IMR-90 (cell line): ENCODE data around the gene BTN3A1. TPM values are rescaled to one million over a fixed set of nuclear protein-coding genes. Genes with fewer than 3 reads are reported as not detected.

Source experiments
- ATAC-seq: fragments of 200-7000 bp; cut with Tn5 transposase; 2 replicates; pipeline ENCODE4 v1.9.1; 2020; ENCODE audit warnings: low read depth, mild to moderate bottlenecking, moderate library complexity
- BruUV-seq: library from RNA; stranded (reverse); fragments of 400-500 nt; replicated peaks from 2 replicates; lab custom pipeline; 2021; lab: Mats Ljungman, UMichigan
- CTCF ChIA-PET: fragments of 300-600 bp; formaldehyde crosslinking; extraction: SDS; loops from one replicate; lab custom pipeline; 2021; ENCODE audit warnings: antibody characterized with exemption; lab: Yijun Ruan, JAX
- POLR2A ChIA-PET: fragments of 300-600 bp; sonication (Branson Sonifier 250); formaldehyde crosslinking; loops from one replicate; lab custom pipeline; 2022; ENCODE audit warnings: antibody characterized with exemption; ENCODE audit not compliant: unreplicated experiment; lab: Charles Lee
- DNase-seq: peaks from one replicate; pipeline ENCODE4 v3.0.0; 2013
- H2AFZ ChIP-seq: replicated peaks from 2 replicates; pipeline ENCODE3; 2013; ENCODE audit warnings: low read length, mild to moderate bottlenecking; ENCODE audit not compliant: poor library complexity
- H2AK5ac ChIP-seq: 2 replicates; pipeline ENCODE4 v1.6.1; 2013; ENCODE audit warnings: low read depth, low read length, inconsistent platforms
- H2AK9ac ChIP-seq: replicated peaks from 2 replicates; pipeline ENCODE3; 2013; ENCODE audit warnings: mild to moderate bottlenecking, low read depth, low read length, moderate library complexity; ENCODE audit not compliant: poor library complexity
- H2BK120ac ChIP-seq: 2 replicates; pipeline ENCODE4 v1.6.1; 2013; ENCODE audit warnings: low read depth, low read length, inconsistent platforms
- H2BK15ac ChIP-seq: 3 replicates; pipeline ENCODE4 v1.6.1; 2013; ENCODE audit warnings: low read depth, low read length, inconsistent platforms
- H2BK20ac ChIP-seq: 2 replicates; pipeline ENCODE4 v1.6.1; 2013; ENCODE audit warnings: low read depth, mild to moderate bottlenecking, inconsistent platforms, low read length, moderate library complexity
- H2BK5ac ChIP-seq: 2 replicates; pipeline ENCODE4 v1.6.1; 2013; ENCODE audit warnings: mild to moderate bottlenecking, low read depth, low read length, inconsistent platforms; ENCODE audit not compliant: poor library complexity, severe bottlenecking
- H3K14ac ChIP-seq: replicated peaks from 2 replicates; pipeline ENCODE4 v1.6.1; 2013; ENCODE audit warnings: low read depth, low read length, inconsistent platforms
- H3K18ac ChIP-seq: 2 replicates; pipeline ENCODE4 v1.6.1; 2013; ENCODE audit warnings: low read depth, low read length, control low read depth
- H3K23ac ChIP-seq: 2 replicates; pipeline ENCODE4 v1.6.1; 2013; ENCODE audit warnings: low read depth, low read length, inconsistent platforms
- H3K27ac ChIP-seq: 2 replicates; pipeline ENCODE4 v1.5.1; 2013; ENCODE audit warnings: mild to moderate bottlenecking, control low read depth, low read length; ENCODE audit not compliant: insufficient read depth
- H3K27me3 ChIP-seq: 2 replicates; pipeline ENCODE4 v1.6.1; 2013; ENCODE audit warnings: low read length; ENCODE audit not compliant: control insufficient read depth, insufficient read depth
- H3K36me3 ChIP-seq: 2 replicates; pipeline ENCODE4 v1.6.1; 2013; ENCODE audit warnings: low read length, mixed read lengths; ENCODE audit not compliant: control insufficient read depth, insufficient read depth
- H3K4ac ChIP-seq: 2 replicates; pipeline ENCODE4 v1.6.1; 2013; ENCODE audit warnings: low read depth, low read length, inconsistent platforms
- H3K4me1 ChIP-seq: 2 replicates; pipeline ENCODE4 v1.6.1; 2013; ENCODE audit warnings: low read length, mixed read lengths; ENCODE audit not compliant: control insufficient read depth, insufficient read depth
- H3K4me2 ChIP-seq: 2 replicates; pipeline ENCODE4 v1.6.1; 2013; ENCODE audit warnings: low read depth, mild to moderate bottlenecking, control low read depth, low read length, moderate library complexity
- H3K4me3 ChIP-seq: 2 replicates; pipeline ENCODE4 v1.5.1; 2013; ENCODE audit warnings: low read depth, mild to moderate bottlenecking, control low read depth, low read length, moderate library complexity; ENCODE audit not compliant: insufficient read depth
- H3K56ac ChIP-seq: 2 replicates; pipeline ENCODE4 v1.6.1; 2013; ENCODE audit warnings: low read length, inconsistent platforms; ENCODE audit not compliant: insufficient read depth; ENCODE audit errors: extremely low read depth
- H3K79me1 ChIP-seq, 2 experiments: 2 replicates each; pipeline ENCODE4 v1.6.1; 2013; ENCODE audit warnings: low read length in 2 of 2, inconsistent platforms in 1 of 2, low read depth in 1 of 2
- H3K9ac ChIP-seq: 2 replicates; pipeline ENCODE4 v1.6.1; 2013; ENCODE audit warnings: low read depth, low read length, control low read depth
- H3K9me1 ChIP-seq: 2 replicates; pipeline ENCODE4 v1.6.1; 2013; ENCODE audit warnings: low read length, inconsistent platforms; ENCODE audit not compliant: insufficient read depth
- H3K9me3 ChIP-seq: 2 replicates; pipeline ENCODE4 v1.6.1; 2013; ENCODE audit warnings: low read length; ENCODE audit not compliant: control insufficient read depth, insufficient read depth
- H4K20me1 ChIP-seq: 2 replicates; pipeline ENCODE4 v1.6.1; 2013; ENCODE audit warnings: low read length, inconsistent platforms; ENCODE audit not compliant: insufficient read depth
- H4K5ac ChIP-seq: 2 replicates; pipeline ENCODE4 v1.6.1; 2013; ENCODE audit warnings: mild to moderate bottlenecking, low read depth, low read length, control low read depth
- H4K8ac ChIP-seq, 2 experiments: 2 replicates each; pipeline ENCODE4 v1.6.1; 2013; ENCODE audit warnings: low read depth in 2 of 2, low read length in 2 of 2, control low read depth in 1 of 2, inconsistent platforms in 1 of 2
- H4K91ac ChIP-seq: 2 replicates; pipeline ENCODE4 v1.6.1; 2013; ENCODE audit warnings: low read depth, low read length, inconsistent platforms; ENCODE audit not compliant: insufficient read depth
- BHLHE40 ChIP-seq: fragments of 150-350 bp; IDR thresholded peaks from 2 replicates; pipeline ENCODE4 v1.6.1; 2016; ENCODE audit warnings: mild to moderate bottlenecking, low read depth, low read length
- CEBPB ChIP-seq: IDR thresholded peaks from 2 replicates; pipeline ENCODE4 v1.6.1; 2012; ENCODE audit warnings: low read depth, low read length, improper control_type of control experiment
- ELK1 ChIP-seq: fragments of 150-350 bp; IDR thresholded peaks from 2 replicates; pipeline ENCODE4 v1.6.1; 2016; ENCODE audit warnings: low read depth, mild to moderate bottlenecking, low read length, moderate library complexity, borderline replicate concordance
- FOS ChIP-seq: fragments of 150-350 bp; IDR thresholded peaks from 2 replicates; pipeline ENCODE4 v1.6.1; 2016; ENCODE audit warnings: low read depth, low read length
- MAFK ChIP-seq: IDR thresholded peaks from 2 replicates; pipeline ENCODE4 v1.6.1; 2012; ENCODE audit warnings: low read depth, low read length, improper control_type of control experiment
- MAZ ChIP-seq: IDR thresholded peaks from 2 replicates; pipeline ENCODE4 v1.6.1; 2012; ENCODE audit warnings: low read depth, mild to moderate bottlenecking, low read length, improper control_type of control experiment, moderate library complexity, borderline replicate concordance
- RFX5 ChIP-seq: IDR thresholded peaks from 2 replicates; pipeline ENCODE4 v1.8.0; 2012; ENCODE audit warnings: low read depth, mild to moderate bottlenecking, low read length, moderate library complexity
- WGBS, 2 experiments: methylation state at CpG; one replicate each; pipeline versions ENCODE4 v1.1.5 to v1.1.7; 2013; ENCODE audit warnings: missing lambda C conversion rate in 2 of 2; ENCODE audit not compliant: insufficient read length in 1 of 2; ENCODE audit errors: extremely low coverage in 2 of 2; 5-methylcytosine and 5-hydroxymethylcytosine counted together
- dilution Hi-C: fragments of 300-500 bp; cut with HindIII; formaldehyde crosslinking; loops from one replicate; pipeline ENCODE4 v1.14.3; 2018; ENCODE audit warnings: low sequenced_read_pairs; ENCODE audit not compliant: unreplicated experiment
- in situ Hi-C: fragments of 300-500 bp; cut with MboI; formaldehyde crosslinking; loops from 3 replicates; pipeline ENCODE4 v1.14.3; 2019; ENCODE audit warnings: low sequenced_read_pairs, inconsistent platforms, mixed read lengths
- intact Hi-C: fragments of 100-400 bp; cut with micrococcal nuclease; formaldehyde crosslinking; loops from 2 replicates; pipeline ENCODE4 v1.10.0; 2022
- polyA plus RNA-seq, 3 experiments: library from polyadenylated mRNA; depleted of rRNA; stranded (reverse); fragments of >200 nt; gene quantifications; 2 replicates each; pipeline ENCODE4 v1.2.3, GENCODE V29; 2012; ENCODE audit warnings: low replicate concordance in 1 of 3
- total RNA-seq: library from RNA; depleted of rRNA; stranded (reverse); fragments of >200 nt; gene quantifications from 2 replicates; pipeline ENCODE4 v1.2.3, GENCODE V29; 2012
- TF ChIP-seq, protein P1 (sequence below): fragments of 150-350 bp; IDR thresholded peaks from 2 replicates; pipeline ENCODE4 v1.6.1; 2017; ENCODE audit warnings: mild to moderate bottlenecking, antibody characterized with exemption, low read length, low read depth

Gene BTN3A1
- total and polyA plus RNA-seq, 2 of the 4 experiments (the other 2 are of a cell fraction), result 14.4 to 16.5 TPM

DNA sequence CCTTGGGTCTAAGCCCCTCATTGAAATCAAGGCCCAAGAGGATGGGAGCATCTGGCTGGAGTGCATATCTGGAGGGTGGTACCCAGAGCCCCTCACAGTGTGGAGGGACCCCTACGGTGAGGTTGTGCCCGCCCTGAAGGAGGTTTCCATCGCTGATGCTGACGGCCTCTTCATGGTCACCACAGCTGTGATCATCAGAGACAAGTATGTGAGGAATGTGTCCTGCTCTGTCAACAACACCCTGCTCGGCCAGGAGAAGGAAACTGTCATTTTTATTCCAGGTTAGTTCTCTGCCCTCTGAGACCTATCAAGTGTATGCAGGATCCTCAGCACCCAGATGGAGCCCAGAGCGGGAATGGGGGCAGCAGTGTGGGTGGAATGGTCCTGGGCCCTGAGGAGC is 14.1 kb upstream of the BTN3A1 start:
- Histone ChIP-seq H2AK5ac (no peak overlapping the region; the same call in 1 of the 2 replicates), H3K4me1 (peaks cover 8% of the 10 kb centered on the region), H2AK9ac (no peak overlapping the region), H4K5ac (peak overlapping the region; percentile 50; the same call in 1 of the 2 replicates), H4K20me1 (no peaks in the 10 kb centered on the region), H3K9me1 (peaks cover 12% of the 10 kb centered on the region), H3K9me3 (no peaks in the 10 kb centered on the region), H3K4me2 (peak overlapping the region; percentile 41; the same call in 1 of the 2 replicates), H3K79me1 (peaks cover 0 to 28% of the 10 kb centered on the region in 2 experiments; a peak in 2 of 4 replicates), H3K36me3 (peaks cover 9% of the 10 kb centered on the region), H4K8ac (no peak overlapping the region), H3K9ac (no peak overlapping the region), H2BK20ac (peak overlapping the region; percentile 52; the same call in 1 of the 2 replicates), H3K18ac (no peak overlapping the region), H3K27ac (no peak overlapping the region), H4K91ac (peak overlapping the region; percentile 48), H2BK5ac (peak overlapping the region; percentile 25), H3K23ac (peak overlapping the region; percentile 26; the same call in 1 of the 2 replicates), H3K27me3 (no peaks in the 10 kb centered on the region), H2BK120ac (peak overlapping the region; percentile 21), H3K4ac (peak overlapping the region; percentile 33), H2AFZ (no peak overlapping the region), H3K56ac (no peak overlapping the region), H2BK15ac (0 out of 3 replicates have a peak overlapping the region, but pooled peaks have one; percentile 34), H3K4me3 (no peak overlapping the region), H3K14ac (peak overlapping the region; percentile 10; the same call in 1 of the 2 replicates)
- ATAC-seq (peak; percentile 40), DNase-seq (no peak)
- dilution Hi-C loops, result no loop called here
- intact Hi-C loops, result no loop called here
- POLR2A ChIA-PET, result interaction anchor here (0.5 kb wide), 1 partner anchor 740 kb away, joined by 6 read pairs; no protein-coding TSS in a partner anchor
- 40% methylated on average over 1 of the region's 6 CpGs; no CpG with 5 or more reads in 1 of the 2 experiments for WGBS, 2 experiments
- BruUV-seq, result no TSS peak
- in situ Hi-C loops, result no loop called here
- CTCF ChIA-PET, result interaction anchor here (0.7 kb wide), 1 partner anchor 32 kb away, joined by 5 read pairs; no protein-coding TSS in a partner anchor
- no peak for TF ChIP-seq RFX5
- no peak for TF ChIP-seq MAZ
- TF ChIP-seq CEBPB, result no peak
- TF ChIP-seq FOS, result no peak
- TF ChIP-seq, protein P1, sequence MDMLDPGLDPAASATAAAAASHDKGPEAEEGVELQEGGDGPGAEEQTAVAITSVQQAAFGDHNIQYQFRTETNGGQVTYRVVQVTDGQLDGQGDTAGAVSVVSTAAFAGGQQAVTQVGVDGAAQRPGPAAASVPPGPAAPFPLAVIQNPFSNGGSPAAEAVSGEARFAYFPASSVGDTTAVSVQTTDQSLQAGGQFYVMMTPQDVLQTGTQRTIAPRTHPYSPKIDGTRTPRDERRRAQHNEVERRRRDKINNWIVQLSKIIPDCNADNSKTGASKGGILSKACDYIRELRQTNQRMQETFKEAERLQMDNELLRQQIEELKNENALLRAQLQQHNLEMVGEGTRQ, result no peak
- no peak for TF ChIP-seq BHLHE40
- TF ChIP-seq ELK1, result no peak
- TF ChIP-seq MAFK, result no peak
